ENCODE results near the gene GNAZ. TPM values are rescaled to one million over a fixed set of nuclear protein-coding genes. Genes with fewer than 3 reads are reported as not detected.

The GNAZ gene
- total and polyA plus RNA-seq, 2 of the 8 experiments (the other 6 are each of a cell fraction or from before 2014, with no cell fraction given) = 6.6 to 9.6 TPM

GRCh38 chr22:23168391-23169042 lies 98.2 kb downstream of the GNAZ start (continued):
- TF ChIP-seq GABPA (IDR thresholded peaks at IDR 0.05; ENCODE audit: borderline replicate concordance, insufficient read depth, low read length) = no peak
